Measurements from ENCODE around the gene CHST14.

Gene CHST14

GRCh38 chr15:40464595-40465185, 6.1 kb upstream of the CHST14 start:
- DNase-seq (ENCODE audit: low spot score), result no peak
- no peak for TF ChIP-seq CTCF (IDR thresholded peaks at IDR 0.05; ENCODE audit: extremely low read depth, missing control alignments)

- no peak for DNase-seq (ENCODE audit: low spot score)
- TF ChIP-seq CTCF (IDR thresholded peaks at IDR 0.05; ENCODE audit: extremely low read depth, missing control alignments), result no peak
These were observed 4.8 kb upstream of the CHST14 start for GRCh38 chr15:40465939-40466338.

GRCh38 chr15:40466426-40467260, 4.1 kb upstream of the CHST14 start:
- no peak for DNase-seq (ENCODE audit: low spot score)
- no peak for TF ChIP-seq CTCF (IDR thresholded peaks at IDR 0.05; ENCODE audit: extremely low read depth, missing control alignments)

GRCh38 chr15:40467261-40467615, 3.5 kb upstream of the CHST14 start:
- no peak for TF ChIP-seq CTCF (IDR thresholded peaks at IDR 0.05; ENCODE audit: extremely low read depth, missing control alignments)

GRCh38 chr15:40468898-40469331, 1.9 kb upstream of the CHST14 start:
- no peak for TF ChIP-seq CTCF (IDR thresholded peaks at IDR 0.05; ENCODE audit: extremely low read depth, missing control alignments)
- no peak for DNase-seq (ENCODE audit: low spot score)

More at GRCh38 chr15:40467261-40467615, 3.5 kb upstream of the CHST14 start:
- no peak for DNase-seq (ENCODE audit: low spot score)

GRCh38 chr15:40469776-40470390, 901 bp upstream of the CHST14 start:
- TF ChIP-seq CTCF (IDR thresholded peaks at IDR 0.05; ENCODE audit: extremely low read depth, missing control alignments), result no peak
- DNase-seq (ENCODE audit: low spot score), result no peak

Data from GM20000 (cell line).